GM18873 (cell line): ENCODE data around the gene DLG4.

Experiments
- ATAC-seq: cut with Tn5 transposase; IDR thresholded peaks from one replicate; pipeline ENCODE4 v1.9.1; 2021; ENCODE audit warnings: mild to moderate bottlenecking, moderate library complexity, moderate number of reproducible peaks; ENCODE audit not compliant: unreplicated experiment, low FRiP score

The DLG4 gene

DNA sequence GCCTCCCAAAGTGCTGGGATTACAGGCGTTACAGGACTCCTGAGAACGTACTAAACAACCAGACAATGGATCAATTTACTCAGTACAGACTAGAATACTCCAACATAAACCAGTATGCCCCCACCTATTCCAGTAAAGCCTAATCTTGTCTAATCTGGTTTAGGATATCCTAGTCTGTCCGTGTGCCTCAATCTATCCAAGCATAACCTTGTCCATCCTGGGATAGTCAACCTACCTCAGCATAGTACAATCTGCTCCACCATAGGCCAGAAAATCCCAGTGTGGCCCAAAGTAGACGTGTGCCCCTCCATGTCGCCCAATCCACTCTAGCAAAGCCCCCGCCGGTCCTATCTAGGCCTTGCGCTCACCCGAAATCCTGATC lies 14.1 kb upstream of the DLG4 start:
- ATAC-seq, result no peak

DNA sequence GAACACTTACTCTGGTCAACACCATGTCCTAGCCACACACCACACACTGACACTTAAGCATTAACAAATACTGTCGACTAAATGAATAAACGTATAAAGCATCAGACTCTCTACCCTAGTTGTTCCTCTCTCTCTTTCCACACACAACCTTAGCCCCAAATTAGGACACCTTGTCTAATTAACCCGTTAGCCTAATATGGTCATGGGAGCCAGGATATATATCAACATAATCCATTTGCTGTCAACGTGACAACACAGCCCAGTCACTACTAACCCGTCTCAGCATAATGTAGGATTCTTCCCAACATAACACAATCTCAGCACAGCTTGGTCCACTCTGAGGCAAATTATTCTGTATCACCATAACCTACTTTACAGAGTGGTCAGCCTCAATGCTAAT lies 12.5 kb upstream of the DLG4 start:
- ATAC-seq, result no peak

DNA sequence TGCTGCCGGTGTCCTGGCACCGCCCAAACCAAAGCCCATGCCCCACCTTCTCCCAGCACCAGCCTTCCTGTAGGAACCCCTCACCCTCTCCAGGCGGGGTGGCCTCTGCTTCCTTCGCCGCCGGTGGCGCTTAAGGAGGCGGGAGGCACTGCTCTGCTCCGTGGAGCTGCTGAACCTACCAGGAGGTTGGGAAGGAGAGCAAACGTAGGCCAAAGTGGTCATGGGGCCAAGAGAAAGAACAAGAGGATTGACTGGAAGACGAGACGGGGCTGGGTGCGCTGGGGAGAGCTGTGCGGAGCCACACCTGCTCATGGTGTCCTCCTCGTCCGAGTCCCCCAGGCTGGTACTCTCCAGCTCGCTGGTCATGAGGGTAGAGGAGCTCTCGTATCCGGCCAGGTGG lies 9.9 kb upstream of the DLG4 start:
- no peak for ATAC-seq

DNA sequence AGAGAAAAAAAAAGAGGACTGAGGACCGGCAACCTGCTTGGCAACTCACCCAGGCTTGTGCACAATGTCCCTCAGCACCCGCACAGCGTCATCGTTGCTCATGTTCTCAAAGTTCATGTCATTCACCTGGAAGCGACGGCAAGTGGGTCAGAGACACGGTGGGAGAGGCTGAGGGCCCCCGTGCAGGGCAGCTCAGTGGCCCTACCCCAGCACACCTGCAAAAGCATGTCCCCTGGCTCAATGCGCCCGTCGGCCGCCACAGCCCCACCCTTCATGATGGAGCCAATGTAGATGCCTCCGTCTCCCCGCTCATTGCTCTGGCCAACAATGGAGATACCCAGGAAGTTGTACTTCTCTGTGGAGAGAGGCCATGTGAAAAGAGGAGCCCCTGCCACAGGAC lies 9.3 kb upstream of the DLG4 start:
- no peak for ATAC-seq

DNA sequence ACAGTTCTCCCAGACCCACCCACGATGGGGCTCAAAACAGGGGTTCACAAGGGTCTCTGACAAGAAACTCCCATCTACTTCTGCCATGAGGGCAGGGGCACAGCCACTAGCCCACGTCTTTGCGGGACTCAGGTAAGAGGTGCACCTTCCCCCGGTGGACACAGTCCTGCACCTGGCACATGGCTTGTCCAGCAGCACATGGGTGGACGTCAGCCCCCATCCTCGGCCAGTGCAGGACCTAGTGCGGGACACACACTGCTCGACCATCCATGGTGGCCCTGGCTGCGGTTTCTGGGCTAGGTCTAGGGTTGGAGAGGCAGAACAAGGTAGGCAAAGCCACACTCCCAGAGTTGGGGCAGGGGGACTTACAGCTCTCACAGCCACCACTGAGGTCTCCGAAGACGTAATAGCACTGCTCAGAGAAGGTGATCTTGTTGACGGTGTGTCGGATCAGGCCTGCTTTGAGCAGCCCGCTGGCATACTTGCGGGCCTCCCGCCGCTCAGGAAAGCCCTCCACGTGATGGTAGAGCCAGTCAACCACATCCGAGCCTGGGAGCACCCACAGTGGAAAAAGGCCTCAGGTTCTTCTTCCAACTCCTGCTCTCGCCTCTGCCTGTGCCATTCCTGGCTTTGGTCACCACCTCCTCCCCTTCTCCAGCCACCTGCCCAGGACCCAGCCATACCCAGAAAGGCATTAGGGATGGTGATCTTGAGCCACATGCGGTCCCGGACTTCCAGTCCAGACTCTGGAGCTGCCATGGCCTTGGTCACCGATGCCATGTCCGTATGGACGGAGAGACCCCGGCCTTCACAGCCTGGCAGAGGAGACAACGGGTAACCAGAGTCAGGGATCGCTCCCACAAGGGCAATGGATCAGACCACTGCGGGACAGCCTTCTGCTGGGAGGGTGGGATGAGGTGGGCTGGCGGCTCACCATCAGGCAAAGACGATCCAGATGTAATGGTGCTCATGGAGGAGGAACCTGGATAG lies 7.4 kb upstream of the DLG4 start:
- ATAC-seq, result no peak

DNA sequence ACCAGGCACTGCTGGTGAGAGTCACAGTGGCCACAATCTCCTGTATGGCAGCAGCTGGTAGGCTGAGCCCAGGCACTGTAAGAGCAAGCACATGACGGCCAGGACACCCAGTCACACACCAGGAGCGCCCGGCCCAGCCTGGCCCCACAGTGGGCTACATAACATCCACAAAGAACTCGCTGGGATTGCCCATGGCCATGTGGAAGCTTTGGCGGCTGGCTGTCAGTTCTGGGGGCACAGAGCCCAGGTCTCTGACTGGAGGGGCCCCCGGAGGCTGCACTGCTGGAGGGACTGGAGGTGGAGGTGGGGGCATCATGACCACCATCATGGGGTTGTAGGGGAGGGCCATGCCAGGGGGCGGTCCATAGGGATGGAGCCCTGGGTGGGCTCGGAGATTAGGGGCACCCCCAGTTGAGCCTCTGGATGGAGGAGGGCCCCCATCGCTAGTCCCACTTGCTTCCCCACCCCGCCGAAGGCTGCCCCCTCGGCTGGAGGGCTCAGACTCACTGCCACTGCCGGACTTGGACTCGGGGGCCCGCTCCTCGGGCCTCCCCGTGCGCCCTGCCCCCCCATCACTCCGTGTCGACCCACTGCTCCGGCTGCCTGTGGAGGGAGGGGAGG lies 6.2 kb upstream of the DLG4 start:
- no peak for ATAC-seq

DNA sequence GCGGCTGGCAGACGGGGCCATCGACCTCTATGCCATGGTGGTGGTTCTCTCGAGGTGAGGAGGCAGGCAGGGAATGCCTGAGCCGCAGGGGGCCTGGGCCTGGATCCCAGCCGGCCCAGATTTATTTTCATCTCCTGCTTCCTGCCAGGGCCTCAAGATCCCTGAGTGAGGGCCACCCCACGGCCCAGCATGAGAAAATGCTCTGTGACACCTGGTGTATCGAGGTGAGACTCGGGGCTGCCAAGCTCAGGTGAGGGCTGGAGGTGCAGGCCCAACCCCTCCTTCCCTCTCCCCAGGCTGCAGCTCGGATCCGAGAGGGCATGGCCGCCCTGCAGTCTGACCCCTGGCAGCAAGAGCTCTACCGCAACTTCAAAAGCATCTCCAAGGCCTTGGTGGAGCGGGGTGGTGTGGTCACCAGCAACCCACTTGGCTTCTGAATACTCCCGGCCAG lies 5.0 kb upstream of the DLG4 start:
- ATAC-seq, result no peak

DNA sequence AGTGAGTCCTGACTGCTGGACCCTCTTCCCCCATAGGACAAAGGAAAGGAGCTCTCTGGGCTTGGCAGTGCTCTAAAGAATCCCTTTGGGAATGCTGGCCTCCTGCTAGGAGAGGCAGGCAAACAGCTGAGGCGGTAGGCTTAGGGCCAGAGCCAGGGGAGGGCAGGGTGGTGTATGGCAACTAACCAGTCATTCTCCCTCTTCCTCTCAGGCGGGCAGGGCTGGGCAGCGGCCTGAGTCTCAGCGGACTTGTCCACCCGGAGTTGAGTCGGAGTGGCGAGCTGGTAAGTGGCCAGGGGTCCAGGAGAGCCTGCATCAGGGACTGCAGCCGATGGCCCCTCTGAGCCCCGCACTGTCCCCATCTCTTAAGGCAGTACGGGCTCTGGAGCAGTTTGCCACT lies 4.5 kb upstream of the DLG4 start:
- ATAC-seq, result no peak

DNA sequence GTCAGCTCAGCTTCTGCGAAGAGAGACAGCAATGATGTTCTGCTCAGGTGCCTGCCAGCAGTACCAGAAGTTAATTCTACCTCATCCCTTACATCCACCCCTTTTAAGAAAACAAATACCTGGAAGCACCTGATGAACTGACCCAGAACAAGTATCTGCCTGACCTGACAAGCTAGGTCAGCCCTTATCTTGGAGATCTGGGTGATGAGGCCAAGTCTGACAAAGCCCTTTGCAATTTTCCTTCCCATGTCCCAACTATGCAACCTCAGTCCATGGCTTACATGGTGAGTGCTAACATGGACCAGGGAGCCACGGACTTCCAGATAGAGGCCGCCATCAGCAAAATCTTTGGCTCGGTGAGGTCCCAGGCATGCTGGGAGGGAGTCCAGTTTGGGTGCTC lies 3.7 kb upstream of the DLG4 start:
- no peak for ATAC-seq

DNA sequence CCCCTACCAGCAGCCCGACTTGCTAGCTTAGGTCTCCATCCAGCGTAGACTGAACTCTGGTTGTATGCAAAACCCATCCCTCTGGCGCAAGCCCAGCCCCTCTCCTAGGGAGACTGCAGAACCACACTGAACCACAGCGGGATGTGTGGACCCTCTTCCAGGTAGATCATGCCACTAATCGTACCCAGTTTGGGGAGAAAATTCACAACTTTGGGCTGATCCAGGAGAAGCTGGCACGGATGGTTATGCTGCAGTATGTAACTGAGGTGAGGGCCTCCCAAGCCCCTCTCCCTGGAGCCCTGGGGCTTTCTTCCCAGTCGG lies 3.3 kb upstream of the DLG4 start:
- no peak for ATAC-seq

DNA sequence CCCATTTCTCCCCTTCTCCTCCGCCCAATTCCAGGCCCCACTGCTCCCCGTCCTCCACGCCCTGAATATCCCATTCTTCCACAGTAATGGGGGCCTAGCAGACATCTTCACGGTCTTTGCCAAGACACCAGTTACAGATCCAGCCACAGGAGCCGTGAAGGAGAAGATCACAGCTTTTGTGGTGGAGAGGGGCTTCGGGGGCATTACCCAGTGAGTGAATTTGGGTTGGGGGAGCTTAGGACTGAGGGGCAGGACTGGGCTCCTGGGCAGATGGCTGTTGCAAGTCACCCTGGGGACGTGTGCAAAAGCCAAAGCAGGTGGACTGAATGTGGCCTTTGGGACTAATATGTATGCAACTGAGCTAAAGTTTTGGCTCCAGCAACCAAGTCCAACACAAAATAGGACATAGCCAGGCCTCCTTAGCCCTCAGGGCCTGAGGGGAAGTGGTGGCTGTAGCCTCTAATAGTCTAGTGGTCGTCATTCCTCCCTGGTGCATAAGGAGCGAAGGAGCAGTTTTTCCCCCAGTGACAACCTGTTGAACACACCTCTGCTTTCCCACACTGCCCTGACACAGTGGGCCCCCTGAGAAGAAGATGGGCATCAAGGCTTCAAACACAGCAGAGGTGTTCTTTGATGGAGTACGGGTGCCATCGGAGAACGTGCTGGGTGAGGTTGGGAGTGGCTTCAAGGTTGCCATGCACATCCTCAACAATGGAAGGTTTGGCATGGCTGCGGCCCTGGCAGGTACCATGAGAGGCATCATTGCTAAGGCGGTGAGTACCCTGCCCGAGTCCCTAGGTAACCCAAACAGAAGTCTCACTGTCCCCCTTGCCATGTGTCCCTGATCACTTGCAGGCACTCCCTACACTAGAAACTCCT lies 2.7 kb upstream of the DLG4 start:
- no peak for ATAC-seq

DNA sequence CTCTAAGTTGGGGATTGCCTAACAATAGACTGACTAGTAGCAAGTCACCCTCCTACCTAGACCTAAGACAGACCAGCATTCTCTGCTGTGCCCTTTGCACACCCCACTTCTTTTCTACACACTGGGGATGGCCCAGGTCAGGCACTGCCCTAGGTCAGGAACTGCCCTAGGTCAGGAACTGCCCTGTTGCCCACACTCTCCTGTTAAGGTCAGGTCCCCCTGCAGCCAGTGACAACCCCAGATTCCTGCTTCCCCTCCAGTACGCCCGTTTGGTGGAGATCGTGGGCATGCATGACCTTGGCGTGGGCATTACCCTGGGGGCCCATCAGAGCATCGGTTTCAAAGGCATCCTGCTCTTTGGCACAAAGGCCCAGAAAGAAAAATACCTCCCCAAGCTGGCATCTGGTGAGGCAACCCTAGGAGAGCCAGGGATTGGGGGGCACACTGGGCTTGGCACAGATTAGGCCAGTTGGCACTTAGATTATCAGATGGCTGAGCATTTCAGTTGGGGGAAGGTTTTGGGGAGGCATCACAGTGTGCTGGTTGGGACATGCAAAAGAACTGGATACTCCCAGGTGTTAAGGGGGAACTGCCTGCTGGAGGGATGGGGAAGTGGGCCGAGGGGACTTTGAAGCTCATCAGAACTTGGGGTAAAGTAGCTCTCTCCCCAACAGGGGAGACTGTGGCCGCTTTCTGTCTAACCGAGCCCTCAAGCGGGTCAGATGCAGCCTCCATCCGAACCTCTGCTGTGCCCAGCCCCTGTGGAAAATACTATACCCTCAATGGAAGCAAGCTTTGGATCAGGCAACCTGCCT lies 1.8 kb upstream of the DLG4 start:
- no peak for ATAC-seq

DNA sequence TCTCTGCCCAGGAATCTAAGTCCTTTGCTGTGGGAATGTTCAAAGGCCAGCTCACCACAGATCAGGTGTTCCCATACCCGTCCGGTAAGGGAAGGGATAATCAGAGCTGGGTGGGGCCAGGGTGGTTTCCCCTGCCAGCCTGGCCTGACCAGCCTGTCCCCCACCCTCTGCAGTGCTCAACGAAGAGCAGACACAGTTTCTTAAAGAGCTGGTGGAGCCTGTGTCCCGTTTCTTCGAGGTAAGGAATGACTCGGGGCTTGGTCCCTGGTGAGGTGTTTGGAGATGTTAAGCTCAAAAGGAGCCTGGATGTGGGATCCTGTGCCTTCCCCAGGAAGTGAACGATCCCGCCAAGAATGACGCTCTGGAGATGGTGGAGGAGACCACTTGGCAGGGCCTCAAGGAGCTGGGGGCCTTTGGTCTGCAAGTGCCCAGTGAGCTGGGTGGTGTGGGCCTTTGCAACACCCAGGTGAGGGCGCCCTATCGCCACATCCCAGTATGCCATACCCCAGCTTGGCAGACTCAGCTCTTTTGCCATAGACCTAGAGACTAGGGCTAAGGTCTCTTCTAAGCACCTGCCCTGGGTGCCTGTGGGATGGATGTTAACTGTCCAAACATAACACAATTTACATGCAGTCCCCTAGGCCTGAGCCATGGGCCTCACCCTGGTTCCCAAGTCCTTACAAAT lies 1.1 kb upstream of the DLG4 start:
- ATAC-seq, result no peak

DNA sequence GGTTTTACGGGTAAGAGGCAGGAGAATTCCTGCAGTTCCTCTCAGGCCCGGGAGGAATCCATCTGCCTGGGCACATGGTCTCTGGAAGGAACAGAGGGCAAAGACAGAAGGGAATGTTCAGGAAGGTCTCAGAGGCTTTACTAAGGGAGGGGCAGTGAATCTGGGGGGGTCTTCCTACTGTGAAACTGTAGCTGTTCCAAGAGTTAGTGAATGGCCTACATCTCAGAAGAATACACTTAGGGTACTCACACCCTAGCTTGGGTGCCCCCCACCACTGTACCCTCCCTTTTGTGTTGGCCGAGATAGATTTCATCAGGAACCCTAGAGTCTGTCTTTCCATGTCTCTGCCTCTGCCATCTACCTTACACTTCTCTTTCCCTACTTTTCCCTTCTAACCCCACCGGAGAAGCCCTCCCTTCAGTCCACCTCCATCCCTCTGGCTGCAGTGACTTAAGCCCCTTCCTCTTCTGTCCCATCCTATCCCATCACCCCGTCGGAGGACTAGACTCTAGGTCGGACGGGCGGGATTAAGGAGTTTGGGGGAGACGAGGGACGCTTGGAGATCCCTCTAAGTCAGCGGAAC lies 316 bp downstream of the DLG4 start:
- no peak for ATAC-seq

DNA sequence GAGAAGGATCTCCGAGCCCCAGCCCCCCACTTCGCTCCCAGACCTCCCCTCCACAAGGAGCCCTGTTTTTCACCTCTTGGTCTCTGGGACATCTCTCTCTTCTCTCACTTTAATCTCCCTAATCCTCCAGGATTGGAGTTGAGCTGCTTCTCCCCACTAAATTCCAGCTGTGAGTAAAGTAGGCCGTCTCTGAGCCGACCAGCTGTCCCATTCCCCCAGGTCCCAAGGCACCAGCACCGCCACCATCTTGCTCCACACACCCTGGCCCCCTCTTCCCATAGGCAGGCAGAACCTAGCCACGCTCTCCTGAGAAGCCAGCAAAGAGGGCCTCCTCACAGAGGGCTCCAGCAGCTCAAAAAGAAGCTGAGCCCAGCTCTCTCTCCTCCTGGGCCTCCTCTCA lies 878 bp downstream of the DLG4 start:
- no peak for ATAC-seq

DNA sequence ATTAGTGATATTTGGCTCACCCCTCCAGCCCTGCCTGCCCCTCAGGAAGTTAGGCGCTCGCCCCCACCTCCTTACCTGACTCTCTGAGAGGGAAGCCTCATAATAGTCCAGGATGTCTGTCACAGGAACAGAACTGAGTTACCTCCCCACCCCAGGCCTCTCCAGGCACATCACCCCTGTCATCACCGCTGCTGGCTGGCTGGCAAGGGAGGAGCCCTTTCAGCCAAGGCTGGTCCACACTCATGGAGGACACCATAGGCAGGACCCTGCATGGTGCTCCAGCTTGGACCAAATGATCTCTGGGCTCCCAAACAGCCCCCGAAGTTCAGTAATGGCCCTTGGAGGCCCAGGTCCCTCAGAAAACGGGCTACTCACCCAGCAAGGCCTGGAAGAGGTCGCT lies 1.5 kb downstream of the DLG4 start:
- no peak for ATAC-seq

DNA sequence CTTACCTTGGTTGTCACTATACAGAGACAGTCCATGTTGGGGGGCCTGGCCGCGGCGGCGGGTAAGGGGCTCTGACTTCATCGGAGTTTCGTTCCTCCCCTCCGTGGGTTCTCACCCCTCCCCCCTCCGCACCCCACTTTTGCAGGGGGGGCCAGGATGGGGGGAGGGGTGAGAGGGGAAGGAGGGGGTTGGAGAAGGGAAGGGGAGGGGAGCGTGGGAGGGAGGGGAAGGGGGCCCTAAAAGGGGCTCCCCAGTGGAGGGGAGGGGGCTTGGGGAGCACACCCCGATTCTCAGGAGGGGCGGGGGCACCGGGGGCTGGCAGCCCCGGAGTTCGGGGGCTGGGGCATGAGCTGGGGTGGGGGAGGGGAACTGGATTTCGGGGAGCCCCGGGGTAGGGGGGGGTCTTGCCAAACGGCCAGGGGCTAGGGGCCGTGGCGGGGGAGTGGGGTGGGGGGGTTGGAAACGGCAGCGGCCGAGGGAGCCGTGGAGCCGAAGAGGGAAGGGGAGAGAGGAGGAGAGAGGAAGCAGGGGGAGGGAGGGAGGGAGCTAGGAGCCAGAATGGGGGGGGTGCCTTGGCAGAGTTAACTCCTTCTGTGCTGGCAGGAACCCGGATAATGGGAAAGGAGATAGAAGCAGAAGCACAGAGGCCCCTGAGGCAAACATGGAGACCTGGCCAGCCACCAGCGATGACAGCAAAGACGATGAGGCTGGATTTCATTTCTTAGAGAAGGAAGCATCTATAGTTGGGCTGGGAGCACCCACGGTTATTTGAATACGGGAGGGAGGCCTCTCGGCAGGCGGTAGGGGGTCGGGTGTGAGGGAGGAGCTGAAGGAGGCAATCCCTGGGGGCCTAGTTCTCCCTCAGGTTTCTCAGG lies 2.3 kb downstream of the DLG4 start:
- no peak for ATAC-seq
